Stimulated activated CD8-positive, alpha-beta memory T cell treated with anti-CD3 and anti-CD28 coated beads, Interleukin-7, amount 100 ng/mL, for 1 hour (primary cell): ENCODE data around the gene SRP72.

Source experiments
- DNase-seq, 2 donors: peaks; one replicate each; pipeline ENCODE4 v3.0.0-alpha.2; 2020; ENCODE audit warnings: low read depth in 2 of 2

SRP72 gene

GRCh38 chr4:56544573-56545131, 77.2 kb downstream of the SRP72 start:
- DNase-seq = peak; percentile 77 to 78

- no peak for DNase-seq
Measured at GRCh38 chr4:56550642-56551041, 83.2 kb downstream of the SRP72 start.

DNA sequence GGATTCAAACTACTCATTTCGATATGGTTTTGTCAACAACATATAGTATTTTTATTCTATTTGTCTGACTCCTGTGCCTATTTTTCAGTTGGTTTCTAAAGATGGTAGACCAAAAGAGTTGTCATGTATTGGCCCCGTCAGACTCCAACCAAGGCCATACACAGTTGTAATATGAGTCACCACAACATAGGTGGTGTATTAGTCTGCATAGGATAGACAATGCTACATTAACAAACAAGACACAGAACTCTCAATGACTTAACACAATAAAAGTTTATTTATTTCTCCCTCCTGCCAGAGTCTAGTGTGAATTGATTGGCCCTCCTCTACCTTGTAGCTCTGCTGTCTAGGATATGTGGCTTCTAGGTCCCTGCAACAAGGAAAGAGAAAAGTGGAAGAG, 84.1 kb downstream of the SRP72 start:
- no peak for DNase-seq

GRCh38 chr4:56552273-56552672, 84.9 kb downstream of the SRP72 start:
- DNase-seq = no peak
